GM12874 (cell line): ENCODE results near the gene ZKSCAN7.
A peak's percentile ranks its signal among the peaks of the same experiment; 100 is the strongest.

Source experiments
- TF ChIP-seq, protein P1 (sequence below): IDR thresholded peaks from 2 replicates; pipeline ENCODE4 v1.5.1; 2011; ENCODE audit warnings: low read depth, mild to moderate bottlenecking, control low read depth, low read length, moderate library complexity; ENCODE audit not compliant: insufficient read depth

The ZKSCAN7 gene

GRCh38 chr3:44516230-44516629, 38.8 kb upstream of the ZKSCAN7 start:
- TF ChIP-seq, protein P1, sequence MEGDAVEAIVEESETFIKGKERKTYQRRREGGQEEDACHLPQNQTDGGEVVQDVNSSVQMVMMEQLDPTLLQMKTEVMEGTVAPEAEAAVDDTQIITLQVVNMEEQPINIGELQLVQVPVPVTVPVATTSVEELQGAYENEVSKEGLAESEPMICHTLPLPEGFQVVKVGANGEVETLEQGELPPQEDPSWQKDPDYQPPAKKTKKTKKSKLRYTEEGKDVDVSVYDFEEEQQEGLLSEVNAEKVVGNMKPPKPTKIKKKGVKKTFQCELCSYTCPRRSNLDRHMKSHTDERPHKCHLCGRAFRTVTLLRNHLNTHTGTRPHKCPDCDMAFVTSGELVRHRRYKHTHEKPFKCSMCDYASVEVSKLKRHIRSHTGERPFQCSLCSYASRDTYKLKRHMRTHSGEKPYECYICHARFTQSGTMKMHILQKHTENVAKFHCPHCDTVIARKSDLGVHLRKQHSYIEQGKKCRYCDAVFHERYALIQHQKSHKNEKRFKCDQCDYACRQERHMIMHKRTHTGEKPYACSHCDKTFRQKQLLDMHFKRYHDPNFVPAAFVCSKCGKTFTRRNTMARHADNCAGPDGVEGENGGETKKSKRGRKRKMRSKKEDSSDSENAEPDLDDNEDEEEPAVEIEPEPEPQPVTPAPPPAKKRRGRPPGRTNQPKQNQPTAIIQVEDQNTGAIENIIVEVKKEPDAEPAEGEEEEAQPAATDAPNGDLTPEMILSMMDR, result no peak

DNA sequence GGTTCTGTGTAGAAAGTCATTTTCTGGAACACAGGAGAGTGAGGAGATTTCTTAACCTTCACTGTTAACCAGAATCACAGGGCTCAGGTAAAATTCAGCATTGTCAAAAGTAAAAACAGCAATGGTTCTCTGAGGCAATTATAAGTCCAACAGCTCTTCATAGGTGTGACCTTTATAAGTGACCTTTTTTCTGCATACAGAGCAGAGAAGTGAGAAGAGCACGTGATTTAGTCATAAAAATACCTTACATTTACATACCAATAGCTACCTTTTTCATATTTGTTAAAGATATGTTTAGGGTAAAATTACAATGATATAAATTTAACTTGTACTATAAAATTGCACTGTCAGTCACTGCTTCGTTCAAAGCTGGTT, 36.2 kb upstream of the ZKSCAN7 start:
- TF ChIP-seq, protein P1, result no peak

GRCh38 chr3:44521721-44522120, 33.3 kb upstream of the ZKSCAN7 start:
- TF ChIP-seq, protein P1, result no peak

DNA sequence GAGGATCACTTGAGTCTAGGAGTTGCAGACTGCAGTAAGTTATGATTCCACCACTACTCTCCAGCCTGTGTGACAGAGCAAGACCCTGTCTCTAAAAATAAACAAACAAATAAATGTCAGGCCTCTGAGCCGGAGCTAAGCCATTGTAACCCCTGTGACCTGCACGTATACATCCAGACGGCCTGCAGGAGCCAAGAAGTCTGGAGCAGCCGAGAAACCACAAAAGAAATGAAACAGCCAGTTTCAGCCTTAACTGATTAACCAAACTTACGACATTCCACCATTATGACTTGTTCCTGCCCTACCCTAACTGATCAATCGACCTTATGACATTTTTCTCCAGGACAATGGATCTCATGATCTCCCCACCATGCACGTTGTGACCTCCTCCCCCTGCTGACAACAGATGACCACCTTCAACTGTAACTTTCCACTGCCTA, 32.5 kb upstream of the ZKSCAN7 start:
- TF ChIP-seq, protein P1, result no peak

- TF ChIP-seq, protein P1, result no peak
These were observed 29.9 kb upstream of the ZKSCAN7 start for GRCh38 chr3:44525060-44525459.

DNA sequence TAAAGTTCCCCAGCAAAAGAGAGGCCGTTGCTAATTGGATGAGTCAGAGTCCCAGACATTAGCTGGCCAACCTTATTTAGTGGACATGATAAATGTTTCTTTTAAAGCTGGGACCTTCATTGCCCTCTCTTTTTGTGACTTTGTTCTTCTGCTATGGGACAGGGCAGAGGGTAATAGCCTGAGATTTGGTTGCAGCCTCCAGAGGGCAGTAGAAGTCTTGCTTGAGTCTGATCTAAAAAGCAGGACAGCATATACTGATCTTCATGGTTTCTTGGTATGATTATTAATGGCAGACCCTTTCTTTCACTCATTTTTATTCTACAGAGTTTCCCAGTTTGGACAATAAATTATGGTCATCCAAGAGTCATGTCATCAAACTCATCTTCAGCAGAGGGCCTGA, 25.1 kb upstream of the ZKSCAN7 start:
- TF ChIP-seq, protein P1, result peak; percentile 44; the same call in 1 of the 2 replicates

GRCh38 chr3:44530911-44531310, 24.1 kb upstream of the ZKSCAN7 start:
- TF ChIP-seq, protein P1, result no peak

DNA sequence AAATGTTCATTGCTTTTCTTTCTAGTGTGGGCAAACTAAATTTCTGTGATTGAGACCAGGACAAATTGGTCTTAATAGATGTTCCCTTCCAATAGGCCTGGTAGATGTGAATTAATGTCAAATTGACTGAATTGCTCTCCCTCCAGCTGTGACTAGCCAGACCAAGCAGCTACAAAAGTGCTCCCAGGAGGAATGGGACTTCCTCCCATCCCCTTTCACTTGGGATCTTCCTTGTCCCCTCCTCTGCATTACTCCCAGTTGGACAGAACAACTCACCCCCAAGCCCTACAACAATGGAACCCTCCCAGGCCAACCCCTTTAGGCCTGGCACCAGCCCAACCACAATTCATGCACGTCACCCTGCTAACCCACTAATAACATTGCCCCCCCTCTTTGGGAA, 19.6 kb upstream of the ZKSCAN7 start:
- TF ChIP-seq, protein P1, result no peak
